K562 (cell line): ENCODE data around the gene DYNLL1. TPM values are rescaled to one million over a fixed set of nuclear protein-coding genes. Genes with fewer than 3 reads are reported as not detected.

Experiments
- ATAC-seq: fragments of 200-7000 bp; cut with Tn5 transposase; 3 replicates; pipeline ENCODE4 v1.9.1; 2020; ENCODE audit warnings: moderate library complexity
- BruUV-seq: library from RNA; stranded (reverse); fragments of 400-500 nt; replicated peaks from 2 replicates; lab custom pipeline; 2021; lab: Mats Ljungman, UMichigan
- CTCF ChIA-PET: fragments of 300-600 bp; formaldehyde crosslinking; extraction: SDS; loops from one replicate; lab custom pipeline; 2021; ENCODE audit warnings: low intra/inter-chr PET ratio; lab: Yijun Ruan, JAX
- POLR2A ChIA-PET: fragments of 300-600, 350-650 bp; sonication (Branson Sonifier 250); formaldehyde crosslinking; extraction: SDS; loops from one replicate; lab custom pipeline; 2021; ENCODE audit warnings: antibody characterized with exemption, inconsistent platforms; lab: Yijun Ruan, JAX
- DNase-seq, 4 experiments: peaks; one replicate each; pipeline versions ENCODE4 v3.0.0 to v3.0.0-alpha.2; 2011 to 2018; ENCODE audit warnings: low spot score in 3 of 4, mixed read lengths in 3 of 4; ENCODE audit errors: extremely low read depth in 1 of 4
- FAIRE-seq: peaks from 2 replicates; lab custom pipeline; 2011; peaks lifted over from hg19 to GRCh38; lab: Jason Lieb, UNC
- H2AFZ ChIP-seq: 2 replicates; pipeline ENCODE4 v1.6.0; 2011; ENCODE audit warnings: low read depth, low read length, control low read depth, inconsistent platforms
- H3K27ac ChIP-seq: fragments of 200-600 bp; 3 replicates; pipeline ENCODE4 v1.8.0; 2011; ENCODE audit warnings: low read depth, mild to moderate bottlenecking, control low read depth, inconsistent platforms, low read length, moderate library complexity, mixed read lengths; ENCODE audit errors: extremely low read depth
- H3K27me3 ChIP-seq, 2 experiments: fragments of 300-600 bp in 1 of 2; 2 replicates in 1 of 2; 3 replicates in 1 of 2; pipeline versions ENCODE4 v1.6.0 to v1.8.0; 2011; ENCODE audit warnings: inconsistent platforms in 2 of 2, low read length in 2 of 2, mild to moderate bottlenecking in 1 of 2, mixed read lengths in 1 of 2, moderate library complexity in 1 of 2; ENCODE audit not compliant: control insufficient read depth in 2 of 2, insufficient read depth in 2 of 2
- H3K36me3 ChIP-seq: fragments of 300-600 bp; 3 replicates; pipeline ENCODE4 v1.8.0; 2011; ENCODE audit warnings: mild to moderate bottlenecking, low read length, inconsistent platforms; ENCODE audit not compliant: control insufficient read depth, insufficient read depth
- H3K4me1 ChIP-seq, 2 experiments: fragments of 200-600 bp in 1 of 2; replicated peaks in 1 of 2; 2 replicates in 1 of 2; 3 replicates in 1 of 2; pipeline versions ENCODE4 v1.5.1 to v1.8.0; 2011; ENCODE audit warnings: inconsistent platforms in 2 of 2, low read length in 2 of 2, mild to moderate bottlenecking in 1 of 2, mixed read lengths in 1 of 2, moderate library complexity in 1 of 2; ENCODE audit not compliant: control insufficient read depth in 2 of 2, insufficient read depth in 2 of 2
- H3K4me2 ChIP-seq: 2 replicates; pipeline ENCODE4 v1.6.1; 2011; ENCODE audit warnings: low read length, control low read depth, inconsistent platforms, mixed read lengths; ENCODE audit not compliant: insufficient read depth
- H3K4me3 ChIP-seq: fragments of 200-600 bp; sonication (generic), shearing (Covaris generic); 2 replicates; pipeline ENCODE4 v1.5.1; 2016; ENCODE audit warnings: control low read depth, inconsistent platforms
- H3K79me2 ChIP-seq: fragments of 200-600 bp; 3 replicates; pipeline ENCODE4 v1.8.0; 2011; ENCODE audit warnings: low read length, inconsistent platforms; ENCODE audit not compliant: control insufficient read depth, insufficient read depth
- H3K9ac ChIP-seq, 2 experiments: 2 replicates each; pipeline versions ENCODE4 v1.6.0 to v1.6.1; 2011; ENCODE audit warnings: low read depth in 2 of 2, low read length in 2 of 2, control low read depth in 1 of 2, inconsistent platforms in 1 of 2, mild to moderate bottlenecking in 1 of 2, mixed read lengths in 1 of 2; ENCODE audit not compliant: insufficient read depth in 1 of 2
- H3K9me1 ChIP-seq: one replicate; pipeline ENCODE4 v1.6.0; 2011; ENCODE audit warnings: inconsistent platforms, mild to moderate bottlenecking, low read length, moderate library complexity; ENCODE audit not compliant: control insufficient read depth, insufficient read depth
- H3K9me3 ChIP-seq: replicated peaks from 2 replicates; pipeline ENCODE4 v1.5.1; 2011; ENCODE audit warnings: low read depth, low read length, inconsistent platforms; ENCODE audit not compliant: control insufficient read depth, insufficient read depth
- H4K20me1 ChIP-seq: replicated peaks from 2 replicates; pipeline ENCODE4 v1.6.1; 2011; ENCODE audit warnings: low read length, inconsistent platforms, mixed read lengths; ENCODE audit not compliant: control insufficient read depth, insufficient read depth
- DPF2 ChIP-seq: fragments of 450-650 bp; IDR thresholded peaks from 2 replicates; pipeline ENCODE4 v1.6.1; 2016
- NFIC ChIP-seq: fragments of 450-650 bp; IDR thresholded peaks from 2 replicates; pipeline ENCODE4 v1.6.1; 2017; ENCODE audit warnings: mild to moderate bottlenecking, inconsistent platforms
- NR2C1 ChIP-seq, 2 experiments: fragments of 450-650 bp; IDR thresholded peaks; 2 replicates each; pipeline ENCODE4 v1.6.1; 2017; ENCODE audit warnings: mild to moderate bottlenecking in 2 of 2, antibody characterized with exemption in 1 of 2, inconsistent platforms in 1 of 2, missing compliant biosample characterization in 1 of 2, missing genetic modification characterization in 1 of 2
- NR2C2 ChIP-seq, 2 experiments: fragments of 200-800 bp in 1 of 2; sonication (Bioruptor generic) in 1 of 2; sonication (generic) in 1 of 2; formaldehyde crosslinking in 1 of 2; IDR thresholded peaks; 2 replicates each; pipeline versions ENCODE4 v1.6.1 to v1.8.0; 2016 to 2022; ENCODE audit warnings: mild to moderate bottlenecking in 1 of 2, missing compliant biosample characterization in 1 of 2, missing genetic modification characterization in 1 of 2, missing genetic modification reagents in 1 of 2
- NUFIP1 ChIP-seq: fragments of 450-650 bp; IDR thresholded peaks from 2 replicates; pipeline ENCODE4 v1.6.1; 2018; ENCODE audit not compliant: partially characterized antibody
- PHTF2 ChIP-seq: fragments of 250-450 bp; sonication (Bioruptor Pico); IDR thresholded peaks from 2 replicates; pipeline ENCODE4 v1.5.0; 2021; ENCODE audit warnings: mild to moderate bottlenecking
- TSC22D4 ChIP-seq: fragments of 450-650 bp; IDR thresholded peaks from 2 replicates; pipeline ENCODE4 v1.6.1; 2016; ENCODE audit warnings: missing genetic modification characterization, missing biosample characterization, control low read depth
- ZBTB40 ChIP-seq, 2 experiments: fragments of 450-650 bp in 1 of 2; sonication (generic) in 1 of 2; formaldehyde crosslinking in 1 of 2; IDR thresholded peaks; 2 replicates each; pipeline versions ENCODE4 v1.7.1 to v1.9.0; 2016 to 2022; ENCODE audit warnings: inconsistent platforms in 1 of 2, mild to moderate bottlenecking in 1 of 2, missing genetic modification reagents in 1 of 2
- ZNF140 ChIP-seq: fragments of 250-450 bp; sonication (Bioruptor Pico); IDR thresholded peaks from 2 replicates; pipeline ENCODE4 v1.8.0; 2021; ENCODE audit warnings: moderate library complexity, mild to moderate bottlenecking, inconsistent platforms
- ZNF23 ChIP-seq: fragments of 250-450 bp; sonication (Bioruptor Pico); IDR thresholded peaks from 2 replicates; pipeline ENCODE4 v1.4.0; 2020; ENCODE audit warnings: mild to moderate bottlenecking
- ZNF77 ChIP-seq: fragments of 250-450 bp; sonication (Bioruptor Pico); IDR thresholded peaks from 2 replicates; pipeline ENCODE4 v1.5.0; 2020
- WGBS: fragments of 100-300 bp; shearing (Covaris generic); methylation state at CpG from one replicate; pipeline ENCODE4 v1.1.6; 2016; ENCODE audit warnings: low coverage, mixed read lengths; ENCODE audit not compliant: insufficient coverage; ENCODE audit errors: missing lambda C conversion rate; 5-methylcytosine and 5-hydroxymethylcytosine counted together
- in situ Hi-C: fragments of 300-500 bp; cut with MboI; formaldehyde crosslinking; loops from 4 replicates; pipeline ENCODE4 v1.15.0; 2018; ENCODE audit warnings: inconsistent platforms, mixed read lengths
- intact Hi-C: fragments of 100-400 bp; cut with micrococcal nuclease; formaldehyde crosslinking; loops from 2 replicates; pipeline ENCODE4 v1.14.2; 2022
- polyA plus RNA-seq, 8 experiments: library from polyadenylated mRNA; depleted of rRNA in 4 of 8; stranded (reverse) in 5 of 8; unstranded in 3 of 8; fragments of >200 nt; fragmentation: Nextera tagmentation in 2 of 8; fragmentation: Illumina TruSeq in 1 of 8; extraction: Ambion mirVana in 2 of 8; extraction: Trizol in 1 of 8; gene quantifications; 2 replicates each; pipeline versions ENCODE4 v1.2.1 to v1.2.3, GENCODE V29; 2011 to 2014; ENCODE audit warnings: inconsistent platforms in 1 of 8, missing spikeins in 1 of 8
- total RNA-seq, 7 experiments: library from RNA; depleted of rRNA in 6 of 7; stranded (reverse); fragments of >200 nt in 6 of 7; fragmentation: Illumina TruSeq in 2 of 7; extraction: Trizol in 2 of 7; gene quantifications; 2 replicates each; pipeline versions ENCODE4 v1.2.1 to v1.2.3, GENCODE V29; 2011 to 2021; ENCODE audit warnings: low replicate concordance in 1 of 7

The DYNLL1 gene
- total and polyA plus RNA-seq, 9 of the 15 experiments (the other 6 are each of a cell fraction or from before 2014, with no cell fraction given) = 303 to 1,112 (median 468) TPM

DNA sequence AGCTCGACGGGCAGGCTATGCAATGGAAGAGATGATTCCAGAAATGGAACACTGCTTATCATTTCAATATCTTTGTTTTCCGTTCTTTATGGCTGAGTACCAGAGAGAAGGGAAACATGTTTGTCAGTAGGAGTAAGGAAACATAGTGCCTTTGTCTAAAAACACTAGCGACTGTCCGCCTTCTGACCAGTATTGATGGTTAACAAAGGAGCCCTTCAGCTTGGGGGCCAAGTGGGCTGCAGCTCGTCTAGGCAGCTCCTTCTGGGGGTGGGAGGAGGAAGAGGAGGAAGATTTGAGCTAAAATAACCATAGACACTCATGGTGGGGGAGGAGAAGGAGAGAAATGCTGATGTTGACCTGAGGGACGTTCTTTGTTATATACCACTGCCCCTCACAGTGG, 18.1 kb downstream of the DYNLL1 start:
- no peaks in the 10 kb centered on the region for H3K4me1 ChIP-seq
- no peak overlapping the region for H3K4me3 ChIP-seq
- intact Hi-C loops (no loop called here), in situ Hi-C loops (no loop called here)
- no peak overlapping the region for H3K9ac ChIP-seq
- no peaks in the 10 kb centered on the region for H3K27me3 ChIP-seq
- no TSS peak for BruUV-seq
- POLR2A ChIA-PET = interaction anchor here (0.6 to 1.2 kb wide), 4 partner anchors 18 to 725 kb away, joined by 3 to 4 read pairs (median 3); partner anchors contain the start of genes DYNLL1 and RNU4-2
- peaks cover 30% of the 10 kb centered on the region; the same call in 2 of the 3 replicates for H3K36me3 ChIP-seq
- no peak for DNase-seq
- CTCF ChIA-PET = no interaction called here
- no peaks in the 10 kb centered on the region for H4K20me1 ChIP-seq
- no peaks in the 10 kb centered on the region for H3K9me1 ChIP-seq
- no peak overlapping the region for H3K4me2 ChIP-seq
- WGBS = 89% methylated on average over 7 of the region's 7 CpGs
- no peaks in the 10 kb centered on the region for H3K9me3 ChIP-seq
- no peak for ATAC-seq
- TF ChIP-seq ZNF140 (CRISPR knock-in tag) = no peak
- no peak for TF ChIP-seq NR2C2 (CRISPR knock-in tag; IDR thresholded peaks at IDR 0.05)
- no peak for TF ChIP-seq NR2C2 (tag; IDR thresholded peaks at IDR 0.05)
- no peak for TF ChIP-seq NR2C1 (IDR thresholded peaks at IDR 0.05)
- TF ChIP-seq NR2C1 (tag; IDR thresholded peaks at IDR 0.05) = no peak
- no peak for TF ChIP-seq DPF2
- TF ChIP-seq NUFIP1 = no peak
- TF ChIP-seq NFIC = no peak
- no peak for TF ChIP-seq TSC22D4
- no peak for TF ChIP-seq ZBTB40 (IDR thresholded peaks at IDR 0.05)
- no peak for TF ChIP-seq ZBTB40 (CRISPR knock-in tag; IDR thresholded peaks at IDR 0.05)
- TF ChIP-seq PHTF2 (CRISPR knock-in tag) = no peak
- no peak for TF ChIP-seq ZNF23
- no peak for TF ChIP-seq ZNF77 (CRISPR knock-in tag)
- no peak overlapping the region for H2AFZ ChIP-seq
- H3K27ac ChIP-seq = no peak overlapping the region
- H3K79me2 ChIP-seq = no peaks in the 10 kb centered on the region
- no peak for FAIRE-seq
